Measurements from ENCODE around the gene KLRC3. TPM values are rescaled to one million over a fixed set of nuclear protein-coding genes. Genes with fewer than 3 reads are reported as not detected.

The KLRC3 gene
- total and polyA plus RNA-seq, 10 of the 15 experiments (the other 5 are each of a cell fraction or from before 2014, with no cell fraction given) = 0.09 to 0.22 (median 0.09) TPM; not detected in 7

DNA sequence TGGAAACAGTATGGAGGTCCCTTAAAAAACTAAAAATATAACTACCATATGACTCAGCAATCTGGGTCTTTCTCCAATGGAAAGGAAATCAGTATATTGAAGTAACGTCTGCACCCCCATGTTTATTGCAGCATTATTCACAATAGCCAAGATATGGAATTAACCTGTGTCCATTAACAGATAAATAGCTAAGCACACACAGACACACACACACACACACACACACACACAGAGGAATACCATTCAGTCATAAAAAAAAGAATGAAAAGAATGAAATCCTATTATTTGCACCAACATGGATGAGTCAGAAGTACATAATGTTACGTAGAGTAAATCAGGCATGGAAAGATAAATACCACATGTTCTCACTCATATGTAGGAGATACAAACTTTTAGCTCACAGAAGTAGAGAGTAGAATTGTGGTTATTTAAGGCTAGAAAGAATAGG is 35.2 kb downstream of the KLRC3 start:
- H3K4me3 ChIP-seq = no peak overlapping the region
- no peaks in the 10 kb centered on the region for H3K4me1 ChIP-seq (ENCODE audit: control insufficient read depth, insufficient read depth, low read length)
- no peak overlapping the region for H3K4me2 ChIP-seq (ENCODE audit: control insufficient read depth, insufficient read depth)
- BruUV-seq (replicated peaks) = no TSS peak
- ChIA-PET RAD21 (ENCODE audit: unreplicated experiment) (interaction anchor here (1.1 kb wide), 1 partner anchor 18 kb away, joined by 3 read pairs; no protein-coding TSS in a partner anchor), CTCF (interaction anchor here (1.6 to 3.1 kb wide), 2 partner anchors 9 to 20 kb away, joined by 3 to 13 read pairs; no protein-coding TSS in a partner anchor), POLR2A (interaction anchor here (0.5 kb wide), 1 partner anchor 20 kb away, joined by 3 read pairs; no protein-coding TSS in a partner anchor), SMC1A (ENCODE audit: uncharacterized antibody, unreplicated experiment) (interaction anchor here (0.9 to 1.4 kb wide), 2 partner anchors 9 to 11 kb away, joined by 3 to 5 read pairs; no protein-coding TSS in a partner anchor)
- H3K79me2 ChIP-seq (ENCODE audit: control insufficient read depth, insufficient read depth, low read length) = no peaks in the 10 kb centered on the region
- H3K9me3 ChIP-seq (replicated peaks; ENCODE audit: control insufficient read depth, insufficient read depth, low read length) = no peaks in the 10 kb centered on the region; the same call in 2 of the 3 replicates
- intact Hi-C loops (cut with micrococcal nuclease; ENCODE audit: unreplicated experiment) (no loop called here), in situ Hi-C loops (cut with MboI) (no loop called here)
- ATAC-seq (no peak), DNase-seq (ENCODE audit: low read depth, low spot score) (no peak), FAIRE-seq (no peak)
- WGBS (ENCODE audit: insufficient coverage, insufficient replicate concordance, low lambda C conversion rate, missing lambda C conversion rate) = 34% methylated on average over 2 of the region's 2 CpGs
- no peak overlapping the region for H3K27ac ChIP-seq (ENCODE audit: control insufficient read depth, insufficient read depth)
- no peak overlapping the region for H3K9ac ChIP-seq (ENCODE audit: control insufficient read depth, insufficient read depth, low read length)
- no peaks in the 10 kb centered on the region for H3K36me3 ChIP-seq (ENCODE audit: control insufficient read depth in 2 of 2, insufficient read depth in 2 of 2, low read length in 1 of 2)
- no peak overlapping the region for H2AFZ ChIP-seq (ENCODE audit: control insufficient read depth, low read depth, low read length)
- no peak for TF ChIP-seq RBBP5 (conservative IDR thresholded peaks at IDR 0.05)
- no peak for TF ChIP-seq ZNF207 (IDR thresholded peaks at IDR 0.05; ENCODE audit: borderline replicate concordance)
- TF ChIP-seq FOXM1 (IDR thresholded peaks at IDR 0.05; ENCODE audit: low read depth, low read length) = no peak
- TF ChIP-seq, protein P1, sequence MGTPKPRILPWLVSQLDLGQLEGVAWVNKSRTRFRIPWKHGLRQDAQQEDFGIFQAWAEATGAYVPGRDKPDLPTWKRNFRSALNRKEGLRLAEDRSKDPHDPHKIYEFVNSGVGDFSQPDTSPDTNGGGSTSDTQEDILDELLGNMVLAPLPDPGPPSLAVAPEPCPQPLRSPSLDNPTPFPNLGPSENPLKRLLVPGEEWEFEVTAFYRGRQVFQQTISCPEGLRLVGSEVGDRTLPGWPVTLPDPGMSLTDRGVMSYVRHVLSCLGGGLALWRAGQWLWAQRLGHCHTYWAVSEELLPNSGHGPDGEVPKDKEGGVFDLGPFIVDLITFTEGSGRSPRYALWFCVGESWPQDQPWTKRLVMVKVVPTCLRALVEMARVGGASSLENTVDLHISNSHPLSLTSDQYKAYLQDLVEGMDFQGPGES (IDR thresholded peaks at IDR 0.05) = no peak
- no peak for TF ChIP-seq RUNX3 (IDR thresholded peaks at IDR 0.05; ENCODE audit: low read length)
- TF ChIP-seq ZNF622 (IDR thresholded peaks at IDR 0.05) = no peak
- TF ChIP-seq, protein P2, sequence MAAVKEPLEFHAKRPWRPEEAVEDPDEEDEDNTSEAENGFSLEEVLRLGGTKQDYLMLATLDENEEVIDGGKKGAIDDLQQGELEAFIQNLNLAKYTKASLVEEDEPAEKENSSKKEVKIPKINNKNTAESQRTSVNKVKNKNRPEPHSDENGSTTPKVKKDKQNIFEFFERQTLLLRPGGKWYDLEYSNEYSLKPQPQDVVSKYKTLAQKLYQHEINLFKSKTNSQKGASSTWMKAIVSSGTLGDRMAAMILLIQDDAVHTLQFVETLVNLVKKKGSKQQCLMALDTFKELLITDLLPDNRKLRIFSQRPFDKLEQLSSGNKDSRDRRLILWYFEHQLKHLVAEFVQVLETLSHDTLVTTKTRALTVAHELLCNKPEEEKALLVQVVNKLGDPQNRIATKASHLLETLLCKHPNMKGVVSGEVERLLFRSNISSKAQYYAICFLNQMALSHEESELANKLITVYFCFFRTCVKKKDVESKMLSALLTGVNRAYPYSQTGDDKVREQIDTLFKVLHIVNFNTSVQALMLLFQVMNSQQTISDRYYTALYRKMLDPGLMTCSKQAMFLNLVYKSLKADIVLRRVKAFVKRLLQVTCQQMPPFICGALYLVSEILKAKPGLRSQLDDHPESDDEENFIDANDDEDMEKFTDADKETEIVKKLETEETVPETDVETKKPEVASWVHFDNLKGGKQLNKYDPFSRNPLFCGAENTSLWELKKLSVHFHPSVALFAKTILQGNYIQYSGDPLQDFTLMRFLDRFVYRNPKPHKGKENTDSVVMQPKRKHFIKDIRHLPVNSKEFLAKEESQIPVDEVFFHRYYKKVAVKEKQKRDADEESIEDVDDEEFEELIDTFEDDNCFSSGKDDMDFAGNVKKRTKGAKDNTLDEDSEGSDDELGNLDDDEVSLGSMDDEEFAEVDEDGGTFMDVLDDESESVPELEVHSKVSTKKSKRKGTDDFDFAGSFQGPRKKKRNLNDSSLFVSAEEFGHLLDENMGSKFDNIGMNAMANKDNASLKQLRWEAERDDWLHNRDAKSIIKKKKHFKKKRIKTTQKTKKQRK (IDR thresholded peaks at IDR 0.05; ENCODE audit: low read depth, low read length) = no peak
- TF ChIP-seq, protein P3, sequence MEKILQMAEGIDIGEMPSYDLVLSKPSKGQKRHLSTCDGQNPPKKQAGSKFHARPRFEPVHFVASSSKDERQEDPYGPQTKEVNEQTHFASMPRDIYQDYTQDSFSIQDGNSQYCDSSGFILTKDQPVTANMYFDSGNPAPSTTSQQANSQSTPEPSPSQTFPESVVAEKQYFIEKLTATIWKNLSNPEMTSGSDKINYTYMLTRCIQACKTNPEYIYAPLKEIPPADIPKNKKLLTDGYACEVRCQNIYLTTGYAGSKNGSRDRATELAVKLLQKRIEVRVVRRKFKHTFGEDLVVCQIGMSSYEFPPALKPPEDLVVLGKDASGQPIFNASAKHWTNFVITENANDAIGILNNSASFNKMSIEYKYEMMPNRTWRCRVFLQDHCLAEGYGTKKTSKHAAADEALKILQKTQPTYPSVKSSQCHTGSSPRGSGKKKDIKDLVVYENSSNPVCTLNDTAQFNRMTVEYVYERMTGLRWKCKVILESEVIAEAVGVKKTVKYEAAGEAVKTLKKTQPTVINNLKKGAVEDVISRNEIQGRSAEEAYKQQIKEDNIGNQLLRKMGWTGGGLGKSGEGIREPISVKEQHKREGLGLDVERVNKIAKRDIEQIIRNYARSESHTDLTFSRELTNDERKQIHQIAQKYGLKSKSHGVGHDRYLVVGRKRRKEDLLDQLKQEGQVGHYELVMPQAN (conservative IDR thresholded peaks at IDR 0.05) = no peak
- TF ChIP-seq, protein P4, sequence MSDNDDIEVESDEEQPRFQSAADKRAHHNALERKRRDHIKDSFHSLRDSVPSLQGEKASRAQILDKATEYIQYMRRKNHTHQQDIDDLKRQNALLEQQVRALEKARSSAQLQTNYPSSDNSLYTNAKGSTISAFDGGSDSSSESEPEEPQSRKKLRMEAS (IDR thresholded peaks at IDR 0.05; ENCODE audit: low read depth, low read length) = no peak
- TF ChIP-seq PML (IDR thresholded peaks at IDR 0.05; ENCODE audit: low read length) = no peak
- TF ChIP-seq, protein P5, sequence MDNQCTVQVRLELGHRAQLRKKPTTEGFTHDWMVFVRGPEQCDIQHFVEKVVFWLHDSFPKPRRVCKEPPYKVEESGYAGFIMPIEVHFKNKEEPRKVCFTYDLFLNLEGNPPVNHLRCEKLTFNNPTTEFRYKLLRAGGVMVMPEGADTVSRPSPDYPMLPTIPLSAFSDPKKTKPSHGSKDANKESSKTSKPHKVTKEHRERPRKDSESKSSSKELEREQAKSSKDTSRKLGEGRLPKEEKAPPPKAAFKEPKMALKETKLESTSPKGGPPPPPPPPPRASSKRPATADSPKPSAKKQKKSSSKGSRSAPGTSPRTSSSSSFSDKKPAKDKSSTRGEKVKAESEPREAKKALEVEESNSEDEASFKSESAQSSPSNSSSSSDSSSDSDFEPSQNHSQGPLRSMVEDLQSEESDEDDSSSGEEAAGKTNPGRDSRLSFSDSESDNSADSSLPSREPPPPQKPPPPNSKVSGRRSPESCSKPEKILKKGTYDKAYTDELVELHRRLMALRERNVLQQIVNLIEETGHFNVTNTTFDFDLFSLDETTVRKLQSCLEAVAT (IDR thresholded peaks at IDR 0.05) = no peak
- TF ChIP-seq CHD1 (IDR thresholded peaks at IDR 0.05; ENCODE audit: low read depth, low read length) = no peak
- TF ChIP-seq POLR2AphosphoS2 (IDR thresholded peaks at IDR 0.05; ENCODE audit: low read depth, low read length) = no peak
- TF ChIP-seq, protein P6, sequence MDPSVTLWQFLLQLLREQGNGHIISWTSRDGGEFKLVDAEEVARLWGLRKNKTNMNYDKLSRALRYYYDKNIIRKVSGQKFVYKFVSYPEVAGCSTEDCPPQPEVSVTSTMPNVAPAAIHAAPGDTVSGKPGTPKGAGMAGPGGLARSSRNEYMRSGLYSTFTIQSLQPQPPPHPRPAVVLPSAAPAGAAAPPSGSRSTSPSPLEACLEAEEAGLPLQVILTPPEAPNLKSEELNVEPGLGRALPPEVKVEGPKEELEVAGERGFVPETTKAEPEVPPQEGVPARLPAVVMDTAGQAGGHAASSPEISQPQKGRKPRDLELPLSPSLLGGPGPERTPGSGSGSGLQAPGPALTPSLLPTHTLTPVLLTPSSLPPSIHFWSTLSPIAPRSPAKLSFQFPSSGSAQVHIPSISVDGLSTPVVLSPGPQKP (IDR thresholded peaks at IDR 0.05; ENCODE audit: low read depth, low read length) = no peak
- no peak for TF ChIP-seq ZSCAN29 (IDR thresholded peaks at IDR 0.05)
- no peak for TF ChIP-seq SIN3A (IDR thresholded peaks at IDR 0.05; ENCODE audit: low read depth, low read length)
- H4K20me1 ChIP-seq (ENCODE audit: control insufficient read depth, insufficient read depth) = no peaks in the 10 kb centered on the region
- H3K27me3 ChIP-seq (replicated peaks in 1 of 2; ENCODE audit: control insufficient read depth in 2 of 2, insufficient read depth in 2 of 2, low read length in 1 of 2) = no peaks in the 10 kb centered on the region
